Central memory CD8-positive, alpha-beta T cell (primary cell): Measurements from ENCODE around the gene XIAP.
"Not testable (repeated sequence)": the region's sequence is repeated elsewhere in the genome, so short reads cannot be mapped to it uniquely, and the experiment has no call there.

Source experiments
- ATAC-seq: fragments of 150-1000 bp; cut with Tn5 transposase; replicated peaks from 2 replicates; pipeline ENCODE4 v1.10.0; 2022; ENCODE audit warnings: mild to moderate bottlenecking, moderate FRiP score, moderate number of reproducible peaks; ENCODE audit not compliant: poor library complexity, severe bottlenecking; ENCODE audit errors: extremely low read depth
- DNase-seq, 2 donors: peaks; one replicate each; pipeline ENCODE4 v3.0.0; 2021; ENCODE audit warnings: low spot score in 2 of 2
- H3K27ac Mint-ChIP-seq: one replicate; pipeline ENCODE4 v1.8.0; 2022; ENCODE audit warnings: low read depth, mild to moderate bottlenecking, moderate library complexity, mixed read lengths
- H3K27me3 Mint-ChIP-seq: one replicate; pipeline ENCODE4 v1.8.0; 2022; ENCODE audit warnings: mixed read lengths
- H3K36me3 Mint-ChIP-seq: one replicate; pipeline ENCODE4 v1.8.0; 2022; ENCODE audit warnings: mild to moderate bottlenecking, moderate library complexity, mixed read lengths; ENCODE audit not compliant: insufficient read depth
- H3K4me1 Mint-ChIP-seq: one replicate; pipeline ENCODE4 v1.8.0; 2022; ENCODE audit warnings: mixed read lengths
- H3K4me3 Mint-ChIP-seq: one replicate; pipeline ENCODE4 v1.8.0; 2022; ENCODE audit warnings: mild to moderate bottlenecking, moderate library complexity, mixed read lengths
- H3K9me3 Mint-ChIP-seq: one replicate; pipeline ENCODE4 v1.8.0; 2022; ENCODE audit warnings: mixed read lengths

Gene XIAP

GRCh38 chrX:123932055-123932454 is 72.2 kb downstream of the XIAP start:
- ATAC-seq, H3K36me3 Mint-ChIP-seq, DNase-seq, H3K27me3 Mint-ChIP-seq, H3K4me3 Mint-ChIP-seq, H3K9me3 Mint-ChIP-seq, H3K4me1 Mint-ChIP-seq, H3K27ac Mint-ChIP-seq: not testable (repeated sequence)

- no peak overlapping the region for H3K27ac Mint-ChIP-seq
- DNase-seq (no peak), ATAC-seq (no peak)
- no peaks in the 10 kb centered on the region for H3K4me1 Mint-ChIP-seq
- H3K9me3 Mint-ChIP-seq: no peaks in the 10 kb centered on the region
- H3K36me3 Mint-ChIP-seq: no peaks in the 10 kb centered on the region
- H3K27me3 Mint-ChIP-seq: no peaks in the 10 kb centered on the region
- H3K4me3 Mint-ChIP-seq: no peak overlapping the region
Measured at GRCh38 chrX:123943074-123943473, 83.2 kb downstream of the XIAP start.

- Mint-ChIP-seq H3K9me3 (no peaks in the 10 kb centered on the region), H3K27ac (no peak overlapping the region), H3K27me3 (no peaks in the 10 kb centered on the region), H3K4me1 (no peaks in the 10 kb centered on the region), H3K36me3 (no peaks in the 10 kb centered on the region), H3K4me3 (no peak overlapping the region)
- DNase-seq: no peak
- no peak for ATAC-seq
Measured at GRCh38 chrX:123943488-123943887, 83.6 kb downstream of the XIAP start.

GRCh38 chrX:123949846-123950245 is 90.0 kb downstream of the XIAP start:
- no peaks in the 10 kb centered on the region for H3K36me3 Mint-ChIP-seq
- no peak for ATAC-seq
- H3K4me3 Mint-ChIP-seq: no peak overlapping the region
- no peaks in the 10 kb centered on the region for H3K9me3 Mint-ChIP-seq
- no peaks in the 10 kb centered on the region for H3K4me1 Mint-ChIP-seq
- no peak overlapping the region for H3K27ac Mint-ChIP-seq
- no peaks in the 10 kb centered on the region for H3K27me3 Mint-ChIP-seq
- DNase-seq: no peak

GRCh38 chrX:123959281-123960063 is 99.6 kb downstream of the XIAP start:
- DNase-seq (no peak), ATAC-seq (peak; percentile 12)
- H3K9me3 Mint-ChIP-seq: no peaks in the 10 kb centered on the region
- H3K36me3 Mint-ChIP-seq: peaks cover 31% of the 10 kb centered on the region
- peak overlapping the region; percentile 99 for H3K4me3 Mint-ChIP-seq
- no peaks in the 10 kb centered on the region for H3K27me3 Mint-ChIP-seq
- peaks cover 24% of the 10 kb centered on the region for H3K4me1 Mint-ChIP-seq
- H3K27ac Mint-ChIP-seq: peak overlapping the region; percentile 100

- DNase-seq: no peak
- Mint-ChIP-seq H3K27ac (peak overlapping the region; percentile 100), H3K4me3 (peak overlapping the region; percentile 99), H3K27me3 (no peaks in the 10 kb centered on the region), H3K36me3 (peaks cover 31% of the 10 kb centered on the region), H3K9me3 (no peaks in the 10 kb centered on the region), H3K4me1 (peaks cover 31% of the 10 kb centered on the region)
- no peak for ATAC-seq
Measured at GRCh38 chrX:123960956-123961267, 101.1 kb downstream of the XIAP start.

GRCh38 chrX:123961268-123962005 is 101.6 kb downstream of the XIAP start, which contains the start of gene STAG2:
TSS of gene STAG2 (plus strand) at chrX:123961706. CDS start at chrX:124022628, 60,922 bp downstream.
- Mint-ChIP-seq H3K36me3 (peaks cover 33% of the 10 kb centered on the region), H3K4me1 (peaks cover 34% of the 10 kb centered on the region), H3K27me3 (no peaks in the 10 kb centered on the region), H3K4me3 (peak within 1 kb of the TSS; percentile 99), H3K9me3 (no peaks in the 10 kb centered on the region), H3K27ac (peak within 1 kb of the TSS; percentile 100)
- no peak for ATAC-seq
- DNase-seq: peak; percentile 14 to 21

- no peak for ATAC-seq
Measured at GRCh38 chrX:123962006-123962467, 102.2 kb downstream of the XIAP start.

GRCh38 chrX:123962794-123963373 is 103.0 kb downstream of the XIAP start:
- Mint-ChIP-seq H3K36me3 (peaks cover 43% of the 10 kb centered on the region), H3K4me1 (peaks cover 35% of the 10 kb centered on the region), H3K9me3 (no peaks in the 10 kb centered on the region)

More at GRCh38 chrX:123962006-123962467, 102.2 kb downstream of the XIAP start:
- H3K4me3 Mint-ChIP-seq: peak overlapping the region; percentile 99
- peak overlapping the region; percentile 100 for H3K27ac Mint-ChIP-seq
- peaks cover 38% of the 10 kb centered on the region for H3K36me3 Mint-ChIP-seq
- H3K4me1 Mint-ChIP-seq: peaks cover 34% of the 10 kb centered on the region
- H3K9me3 Mint-ChIP-seq: no peaks in the 10 kb centered on the region
- no peaks in the 10 kb centered on the region for H3K27me3 Mint-ChIP-seq
- no peak for DNase-seq

More at GRCh38 chrX:123962794-123963373, 103.0 kb downstream of the XIAP start:
- Mint-ChIP-seq H3K4me3 (peak overlapping the region; percentile 99), H3K27ac (peak overlapping the region; percentile 100), H3K27me3 (no peaks in the 10 kb centered on the region)
- DNase-seq (peak; percentile 57 to 77), ATAC-seq (peak; percentile 70)
